GM12801 (cell line): ENCODE measurements around the gene CFAP410.

Experiments
- TF ChIP-seq, protein P1 (sequence below): IDR thresholded peaks from one replicate; pipeline ENCODE4 v1.5.1; 2011; ENCODE audit warnings: control low read depth; ENCODE audit not compliant: insufficient read length; ENCODE audit errors: extremely low read depth

The CFAP410 gene

DNA sequence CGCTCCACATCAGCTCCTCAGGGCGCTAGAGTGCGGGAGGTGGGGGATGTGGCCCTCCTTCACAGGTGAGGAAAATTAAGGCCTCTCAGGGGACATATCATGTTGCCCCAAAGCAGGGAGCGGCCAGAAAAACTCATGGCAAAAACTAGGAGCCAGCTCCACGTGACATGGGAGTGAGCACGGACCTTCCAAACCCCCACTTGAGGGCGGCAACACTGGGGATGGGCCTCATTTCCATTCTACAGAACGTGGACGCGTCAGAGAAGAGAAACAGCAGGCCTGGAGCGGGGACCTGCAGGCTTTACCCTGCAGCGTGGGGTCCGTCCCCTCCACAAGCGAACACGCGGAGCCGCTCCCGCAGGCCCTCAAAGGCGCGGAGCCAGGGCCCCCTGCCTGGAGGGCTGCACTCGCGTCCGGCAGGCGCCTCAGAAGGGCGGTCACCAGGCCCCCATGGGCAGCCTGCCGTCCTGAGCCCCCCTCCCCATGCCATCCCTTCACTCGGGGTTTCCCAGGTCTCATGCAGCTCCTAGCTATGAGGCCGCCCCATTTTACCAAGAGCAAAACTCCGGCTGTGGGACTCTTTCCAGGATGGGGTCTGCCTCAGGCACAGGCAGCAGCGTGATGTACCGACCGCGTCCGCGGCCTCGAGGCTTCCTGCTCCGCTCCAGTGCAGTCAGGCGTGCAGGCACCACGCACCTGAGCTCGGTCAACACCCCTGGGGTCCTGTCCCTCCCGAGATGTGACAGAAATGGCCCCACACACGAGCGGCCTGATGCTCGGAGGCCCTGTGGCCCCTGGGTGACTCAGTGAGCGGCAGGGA is 5.5 kb downstream of the CFAP410 start:
- TF ChIP-seq, protein P1, sequence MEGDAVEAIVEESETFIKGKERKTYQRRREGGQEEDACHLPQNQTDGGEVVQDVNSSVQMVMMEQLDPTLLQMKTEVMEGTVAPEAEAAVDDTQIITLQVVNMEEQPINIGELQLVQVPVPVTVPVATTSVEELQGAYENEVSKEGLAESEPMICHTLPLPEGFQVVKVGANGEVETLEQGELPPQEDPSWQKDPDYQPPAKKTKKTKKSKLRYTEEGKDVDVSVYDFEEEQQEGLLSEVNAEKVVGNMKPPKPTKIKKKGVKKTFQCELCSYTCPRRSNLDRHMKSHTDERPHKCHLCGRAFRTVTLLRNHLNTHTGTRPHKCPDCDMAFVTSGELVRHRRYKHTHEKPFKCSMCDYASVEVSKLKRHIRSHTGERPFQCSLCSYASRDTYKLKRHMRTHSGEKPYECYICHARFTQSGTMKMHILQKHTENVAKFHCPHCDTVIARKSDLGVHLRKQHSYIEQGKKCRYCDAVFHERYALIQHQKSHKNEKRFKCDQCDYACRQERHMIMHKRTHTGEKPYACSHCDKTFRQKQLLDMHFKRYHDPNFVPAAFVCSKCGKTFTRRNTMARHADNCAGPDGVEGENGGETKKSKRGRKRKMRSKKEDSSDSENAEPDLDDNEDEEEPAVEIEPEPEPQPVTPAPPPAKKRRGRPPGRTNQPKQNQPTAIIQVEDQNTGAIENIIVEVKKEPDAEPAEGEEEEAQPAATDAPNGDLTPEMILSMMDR = no peak

DNA sequence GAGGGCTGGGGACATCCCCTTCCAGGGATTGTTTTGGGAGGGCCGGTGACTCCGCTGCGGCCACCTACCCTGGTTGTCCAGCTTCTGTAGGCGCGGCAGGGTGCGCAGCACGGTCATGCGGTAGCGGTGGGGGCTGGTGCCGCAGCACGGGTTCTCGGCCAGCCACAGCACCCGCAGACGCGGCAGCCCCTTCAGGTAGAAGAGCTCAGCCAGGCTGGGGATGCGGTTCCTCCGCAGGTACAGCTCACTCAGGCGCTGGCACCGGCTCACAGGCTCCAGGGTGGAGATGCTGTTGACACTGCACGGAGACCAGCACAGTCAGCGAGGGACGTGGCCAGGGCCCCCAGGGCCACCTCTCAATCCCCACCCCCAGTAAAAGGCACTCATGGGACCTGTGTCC is 6.2 kb downstream of the CFAP410 start:
- TF ChIP-seq, protein P1 = no peak

DNA sequence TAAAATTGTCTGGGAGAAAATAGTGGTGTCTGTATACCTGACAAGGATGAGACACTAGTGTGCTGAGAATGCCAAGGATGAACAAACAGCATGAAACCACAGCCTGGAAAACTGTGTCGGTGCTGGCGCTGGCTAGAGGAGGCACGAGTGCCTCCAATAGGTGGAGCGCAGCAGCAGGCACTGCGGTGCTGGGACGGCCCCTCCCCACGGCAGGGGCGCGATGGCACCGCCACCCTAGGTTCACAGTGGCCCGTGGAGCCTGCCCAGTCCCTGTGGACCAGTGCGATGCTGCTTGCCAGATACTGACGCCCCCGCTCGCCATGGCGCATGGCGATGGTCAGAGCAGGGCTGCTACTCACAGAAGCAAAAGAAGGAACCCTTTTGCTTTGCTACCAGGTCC is 6.8 kb downstream of the CFAP410 start:
- TF ChIP-seq, protein P1 = no peak

DNA sequence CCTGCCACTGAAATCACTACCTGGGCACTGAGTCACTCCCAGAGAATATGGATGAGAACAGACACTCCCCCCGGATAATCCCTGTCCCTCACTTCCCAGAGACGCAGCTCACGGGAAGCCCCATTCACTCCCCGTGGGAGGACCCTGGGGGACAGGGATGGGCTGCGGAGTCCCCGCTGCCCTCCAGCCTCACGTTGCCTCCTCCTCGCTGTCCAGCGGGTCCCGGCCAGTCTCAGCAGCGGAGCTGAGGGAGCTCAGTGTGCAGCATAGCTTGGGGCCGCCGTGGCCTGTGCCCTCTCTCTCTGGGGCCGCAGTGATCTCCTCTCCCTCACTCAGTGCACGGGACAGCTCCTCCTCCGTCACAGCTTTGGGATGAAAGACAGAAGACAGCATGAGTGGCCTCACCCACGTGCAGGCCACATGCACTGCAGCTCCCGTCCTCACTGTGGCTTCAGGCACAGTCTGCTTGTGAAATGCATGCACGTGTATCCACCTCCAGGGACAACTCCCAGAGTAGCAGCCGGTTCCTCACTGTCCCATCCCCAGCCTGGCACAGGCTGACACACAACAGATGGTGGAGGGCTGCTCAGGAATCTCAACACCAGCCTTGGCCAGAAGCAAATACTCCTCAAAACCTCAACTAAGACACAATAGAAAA is 7.4 kb downstream of the CFAP410 start:
- TF ChIP-seq, protein P1 = no peak

DNA sequence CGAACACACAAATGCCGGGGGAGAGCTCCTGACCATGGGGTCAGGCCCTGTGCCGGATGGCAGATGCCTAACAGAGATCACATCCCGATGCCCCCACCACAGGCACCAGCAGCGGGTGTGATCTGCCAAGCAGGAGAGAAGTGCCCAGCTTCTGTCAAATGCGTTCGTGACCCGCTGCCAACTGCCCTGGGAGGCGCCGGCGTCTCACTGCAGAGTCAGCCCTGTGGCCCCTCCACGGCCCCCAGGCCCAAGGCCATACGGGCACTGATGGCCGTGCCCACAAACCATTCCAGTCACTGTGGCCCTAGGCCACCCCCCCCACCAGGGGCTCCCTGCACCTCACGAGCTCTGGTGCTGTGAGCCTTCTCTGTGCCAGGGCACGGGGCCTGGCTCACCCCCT is 8.0 kb downstream of the CFAP410 start:
- TF ChIP-seq, protein P1 = no peak

DNA sequence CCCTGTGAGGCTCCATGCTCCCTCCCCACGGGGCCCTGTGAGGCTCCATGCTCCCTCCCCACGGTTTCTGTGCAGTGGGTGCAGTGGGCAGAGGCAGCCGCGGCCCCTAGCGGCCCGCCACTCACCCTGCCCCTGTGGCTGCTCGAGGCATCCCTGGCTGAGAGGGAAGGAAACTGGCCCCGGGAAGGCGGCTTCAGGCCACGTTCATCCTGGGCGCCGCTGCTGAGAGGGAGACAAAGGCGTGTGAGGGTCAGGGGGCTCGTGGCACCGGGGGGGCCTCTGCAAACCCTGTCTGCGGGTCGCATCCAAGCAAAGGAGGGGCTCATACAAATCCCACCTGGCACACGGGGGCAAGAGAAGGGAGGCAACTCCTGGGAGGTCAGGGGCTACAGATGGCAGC is 8.5 kb downstream of the CFAP410 start:
- TF ChIP-seq, protein P1 = no peak

DNA sequence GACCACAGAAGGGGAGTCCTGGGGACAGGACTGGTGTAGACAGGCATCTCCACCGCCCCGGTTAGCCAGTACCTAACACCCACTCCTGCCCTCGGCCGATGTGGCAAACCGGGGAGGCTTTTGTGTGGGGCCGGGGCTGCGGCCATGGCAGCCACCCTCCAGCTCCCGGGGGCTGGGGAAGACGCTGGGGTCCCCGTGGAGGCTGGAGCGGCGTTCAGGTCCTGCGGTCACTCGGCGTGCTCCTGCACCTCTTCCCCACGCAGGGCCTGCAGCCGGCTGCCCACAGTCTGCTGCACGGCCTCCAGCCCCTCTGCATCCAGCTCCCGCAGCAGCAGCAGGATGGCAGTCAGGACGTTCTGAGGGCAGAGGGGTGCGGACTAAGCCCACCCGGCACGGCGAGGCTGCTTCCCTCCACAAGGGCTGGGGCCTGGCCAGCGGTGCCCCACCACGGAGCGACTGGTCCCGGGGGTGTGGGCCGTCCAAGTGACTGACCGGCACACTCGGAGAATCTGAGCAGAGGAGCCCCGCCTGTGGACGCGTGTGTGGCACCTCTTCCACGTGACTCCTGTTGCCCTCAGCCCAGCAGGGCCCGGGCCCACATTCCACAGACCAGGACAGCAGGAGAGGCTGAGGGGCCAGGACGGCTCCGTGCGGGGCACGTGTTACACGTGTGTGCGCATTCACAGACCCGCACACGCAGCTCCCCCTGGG is 9.1 kb downstream of the CFAP410 start:
- TF ChIP-seq, protein P1 = no peak
